Omental fat pad (tissue), 4 donors: ENCODE measurements around the gene B4GALT1. TPM values are rescaled to one million over a fixed set of nuclear protein-coding genes. Genes with fewer than 3 reads are reported as not detected.

ENCODE experiments used
- ATAC-seq: fragments of 150-250 bp; one replicate; pipeline ENCODE4 v1.9.1; 2016; ENCODE audit warnings: mild to moderate bottlenecking, moderate library complexity; ENCODE audit not compliant: low FRiP score
- DNase-seq: peaks from one replicate; pipeline ENCODE4 v3.0.0-alpha.2; 2019; ENCODE audit warnings: low spot score
- CTCF ChIP-seq, 3 donors: fragments of 450-650 bp; IDR thresholded peaks; one replicate each; pipeline ENCODE4 v1.5.1; 2016 to 2017; ENCODE audit warnings: antibody characterized with exemption in 3 of 3, mild to moderate bottlenecking in 3 of 3, moderate library complexity in 2 of 3
- total RNA-seq, 4 donors: library from RNA; depleted of rRNA; stranded (reverse); fragments of >200 nt; gene quantifications; one replicate each; pipeline ENCODE4 v1.1.0, GENCODE V29; 2016

The B4GALT1 gene
- total RNA-seq, 4 donors from 2014 or later, result 52.5 to 113 (median 72.1) TPM

- no peak for TF ChIP-seq CTCF (IDR thresholded peaks at IDR 0.05)
- ATAC-seq, result no peak
- no peak for DNase-seq
Measured at GRCh38 chr9:33106827-33107621, 60.1 kb downstream of the B4GALT1 start.

- ATAC-seq (no peak), DNase-seq (no peak)
- no peak for TF ChIP-seq CTCF (IDR thresholded peaks at IDR 0.05)
Measured at GRCh38 chr9:33106372-33106771, 60.8 kb downstream of the B4GALT1 start.

- ATAC-seq (no peak), DNase-seq (no peak)
- no peak for TF ChIP-seq CTCF (IDR thresholded peaks at IDR 0.05)
Measured at GRCh38 chr9:33105959-33106358, 61.2 kb downstream of the B4GALT1 start.

GRCh38 chr9:33105504-33105903 is 61.6 kb downstream of the B4GALT1 start:
- ATAC-seq (no peak), DNase-seq (no peak)
- no peak for TF ChIP-seq CTCF (IDR thresholded peaks at IDR 0.05)

GRCh38 chr9:33104401-33104800 is 62.7 kb downstream of the B4GALT1 start:
- TF ChIP-seq CTCF (IDR thresholded peaks at IDR 0.05), result no peak
- DNase-seq, result no peak
- ATAC-seq, result no peak

- ATAC-seq (no peak), DNase-seq (no peak)
- no peak for TF ChIP-seq CTCF (IDR thresholded peaks at IDR 0.05)
Measured at GRCh38 chr9:33103501-33104281, 63.4 kb downstream of the B4GALT1 start.
